DOHH2 (cell line): ENCODE data around the gene CAPZA1.

Source experiments
- EZH2phosphoT487 ChIP-seq: fragments of 200-600 bp; sonication (generic); IDR thresholded peaks from 2 replicates; pipeline ENCODE4 v1.6.1; 2017; ENCODE audit warnings: borderline replicate concordance, mild to moderate bottlenecking, antibody characterized with exemption, low read length, moderate library complexity, mixed read lengths
- TF ChIP-seq, protein P1 (sequence below): fragments of 200-600 bp; sonication (generic); IDR thresholded peaks from one replicate; pipeline ENCODE4 v1.5.1; 2014; ENCODE audit warnings: antibody characterized with exemption, mild to moderate bottlenecking, low read depth, low read length; ENCODE audit not compliant: poor library complexity, severe bottlenecking

DNA sequence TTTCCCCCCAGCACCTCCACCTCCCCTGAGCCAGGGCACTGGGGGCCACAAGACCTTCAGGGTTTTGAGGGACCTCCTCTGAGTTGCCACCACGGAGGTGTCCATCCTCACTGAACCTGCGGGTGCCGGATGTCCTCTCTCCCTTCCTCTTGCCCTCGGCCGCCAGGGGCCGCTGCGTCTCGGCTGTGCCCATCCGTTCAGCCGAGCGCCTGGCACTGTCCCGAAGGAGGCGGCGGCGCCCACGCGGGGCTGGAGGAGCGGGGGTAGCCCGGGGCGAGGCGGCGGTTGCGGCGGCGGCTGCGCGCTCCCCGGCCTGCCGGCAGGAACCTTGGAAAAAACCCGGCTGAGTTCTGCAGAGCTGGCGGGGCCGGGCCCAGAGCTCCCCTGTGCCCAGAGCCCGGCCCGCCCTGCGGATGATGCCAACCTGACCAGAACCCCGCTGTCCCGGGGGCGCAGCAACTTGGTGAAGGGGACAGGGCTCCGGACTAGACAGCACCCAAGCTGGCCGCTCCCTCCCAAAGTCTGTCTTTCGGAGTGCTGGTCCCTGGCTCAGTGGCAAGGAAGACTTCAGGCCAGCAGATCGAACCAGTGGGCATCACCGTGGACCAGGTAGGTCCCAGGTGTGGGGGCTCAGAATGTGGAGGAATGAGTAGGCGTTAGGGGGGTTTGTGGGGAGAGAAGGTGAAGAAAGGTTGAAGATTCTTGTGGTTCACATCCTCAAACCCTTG is 99.2 kb downstream of the CAPZA1 start:
- TF ChIP-seq, protein P1, sequence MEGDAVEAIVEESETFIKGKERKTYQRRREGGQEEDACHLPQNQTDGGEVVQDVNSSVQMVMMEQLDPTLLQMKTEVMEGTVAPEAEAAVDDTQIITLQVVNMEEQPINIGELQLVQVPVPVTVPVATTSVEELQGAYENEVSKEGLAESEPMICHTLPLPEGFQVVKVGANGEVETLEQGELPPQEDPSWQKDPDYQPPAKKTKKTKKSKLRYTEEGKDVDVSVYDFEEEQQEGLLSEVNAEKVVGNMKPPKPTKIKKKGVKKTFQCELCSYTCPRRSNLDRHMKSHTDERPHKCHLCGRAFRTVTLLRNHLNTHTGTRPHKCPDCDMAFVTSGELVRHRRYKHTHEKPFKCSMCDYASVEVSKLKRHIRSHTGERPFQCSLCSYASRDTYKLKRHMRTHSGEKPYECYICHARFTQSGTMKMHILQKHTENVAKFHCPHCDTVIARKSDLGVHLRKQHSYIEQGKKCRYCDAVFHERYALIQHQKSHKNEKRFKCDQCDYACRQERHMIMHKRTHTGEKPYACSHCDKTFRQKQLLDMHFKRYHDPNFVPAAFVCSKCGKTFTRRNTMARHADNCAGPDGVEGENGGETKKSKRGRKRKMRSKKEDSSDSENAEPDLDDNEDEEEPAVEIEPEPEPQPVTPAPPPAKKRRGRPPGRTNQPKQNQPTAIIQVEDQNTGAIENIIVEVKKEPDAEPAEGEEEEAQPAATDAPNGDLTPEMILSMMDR: peak; percentile 81
- no peak for TF ChIP-seq EZH2phosphoT487
